ENCODE measurements around the gene TRIM21. TPM values are rescaled to one million over a fixed set of nuclear protein-coding genes. Genes with fewer than 3 reads are reported as not detected.
A peak's percentile ranks its signal among the peaks of the same experiment; 100 is the strongest.
"Not testable (repeated sequence)": the region's sequence is repeated elsewhere in the genome, so short reads cannot be mapped to it uniquely, and the experiment has no call there.

TRIM21 gene
- total RNA-seq, 4 donors from 2014 or later = 7.0 to 12.7 (median 12.3) TPM

GRCh38 chr11:4416816-4417215, 23.3 kb upstream of the TRIM21 start:
- intact Hi-C loops (cut with DNase I; ENCODE audit: low total_unique reads) = no loop called here
- H3K4me3 ChIP-seq (ENCODE audit: low read depth, poor library complexity, severe bottlenecking) = no peak overlapping the region
- TF ChIP-seq POLR2A (IDR thresholded peaks at IDR 0.05) (no peak), CTCF (IDR thresholded peaks at IDR 0.05) (no peak)
- DNase-seq (ENCODE audit: low spot score in 2 of 2) = no peak
- whole genome bisulfite sequencing, 2 donors = 66 to 84% methylated on average over 1 of the region's 1 CpG

- TF ChIP-seq CTCF (IDR thresholded peaks at IDR 0.05) = no peak
- TF ChIP-seq POLR2A (IDR thresholded peaks at IDR 0.05) = no peak
- 56 to 75% methylated on average over 1 of the region's 1 CpG for WGBS, 2 donors
- intact Hi-C loops (cut with DNase I; ENCODE audit: low total_unique reads) = no loop called here
- no peak overlapping the region for H3K4me3 ChIP-seq (ENCODE audit: low read depth, poor library complexity, severe bottlenecking)
- DNase-seq (ENCODE audit: low spot score in 2 of 2) = no peak
Observed at GRCh38 chr11:4416306-4416705, 22.8 kb upstream of the TRIM21 start.

DNA sequence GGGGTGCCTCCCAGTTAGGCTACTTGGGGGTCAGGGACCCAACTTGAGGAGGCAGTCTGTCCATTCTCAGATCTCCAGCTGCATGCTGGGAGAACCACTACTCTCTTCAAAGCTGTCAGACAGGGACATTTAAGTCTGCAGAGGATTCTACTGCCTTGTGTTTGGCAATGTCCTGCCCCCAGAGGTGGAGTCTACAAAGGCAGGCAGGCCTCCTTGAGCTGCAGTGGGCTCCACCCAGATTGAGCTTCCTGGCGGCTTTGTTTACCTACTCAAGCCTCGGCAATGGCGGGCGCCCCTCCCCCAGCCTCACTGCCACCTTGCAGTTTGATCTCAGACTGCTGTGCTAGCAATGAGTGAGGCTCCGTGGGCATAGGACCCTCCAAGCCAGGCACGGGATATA, 12.7 kb upstream of the TRIM21 start:
- intact Hi-C loops (cut with DNase I; ENCODE audit: low total_unique reads); DNase-seq (ENCODE audit: low spot score in 2 of 2); H3K4me3 ChIP-seq (ENCODE audit: low read depth, poor library complexity, severe bottlenecking): not testable (repeated sequence)
- WGBS, 2 donors = 86 to 87% methylated on average over 6 of the region's 6 CpGs

- WGBS, 2 donors = 22 to 27% methylated on average over 11 of the region's 11 CpGs
- intact Hi-C loops (cut with DNase I; ENCODE audit: low total_unique reads) = no loop called here
- peak overlapping the region; percentile 97 for H3K4me3 ChIP-seq (ENCODE audit: low read depth, poor library complexity, severe bottlenecking)
- no peak for TF ChIP-seq POLR2A (IDR thresholded peaks at IDR 0.05)
- DNase-seq (ENCODE audit: low spot score in 2 of 2) = no peak
Observed at GRCh38 chr11:4393858-4394223, 339 bp upstream of the TRIM21 start.

DNA sequence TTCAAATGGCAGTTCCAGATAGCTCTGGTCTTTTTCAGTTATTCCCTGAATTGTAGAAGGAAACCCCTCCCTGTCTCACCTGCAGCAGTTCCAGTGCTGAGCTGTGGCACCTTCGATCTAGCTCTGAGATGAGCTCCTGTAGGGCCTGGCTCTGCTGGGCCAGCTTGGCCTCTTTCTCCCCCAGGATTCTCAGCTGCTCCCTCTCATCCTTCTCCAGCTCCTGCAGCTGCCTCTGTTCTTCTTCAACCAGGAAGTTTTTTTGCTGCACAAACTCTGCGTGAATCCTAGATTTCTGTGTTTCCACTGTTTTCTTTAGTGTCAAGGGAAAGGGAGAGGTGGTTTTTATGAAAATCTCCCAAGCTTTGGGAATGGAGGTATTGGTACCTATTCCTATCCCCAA, 5.3 kb downstream of the TRIM21 start:
- H3K4me3 ChIP-seq (ENCODE audit: low read depth, poor library complexity, severe bottlenecking) = no peak overlapping the region
- DNase-seq (ENCODE audit: low spot score in 2 of 2) = no peak
- TF ChIP-seq CTCF (IDR thresholded peaks at IDR 0.05) = no peak
- TF ChIP-seq POLR2A (IDR thresholded peaks at IDR 0.05) = no peak
- WGBS, 2 donors = 93 to 97% methylated on average over 2 of the region's 2 CpGs
- intact Hi-C loops (cut with DNase I; ENCODE audit: low total_unique reads) = no loop called here

DNA sequence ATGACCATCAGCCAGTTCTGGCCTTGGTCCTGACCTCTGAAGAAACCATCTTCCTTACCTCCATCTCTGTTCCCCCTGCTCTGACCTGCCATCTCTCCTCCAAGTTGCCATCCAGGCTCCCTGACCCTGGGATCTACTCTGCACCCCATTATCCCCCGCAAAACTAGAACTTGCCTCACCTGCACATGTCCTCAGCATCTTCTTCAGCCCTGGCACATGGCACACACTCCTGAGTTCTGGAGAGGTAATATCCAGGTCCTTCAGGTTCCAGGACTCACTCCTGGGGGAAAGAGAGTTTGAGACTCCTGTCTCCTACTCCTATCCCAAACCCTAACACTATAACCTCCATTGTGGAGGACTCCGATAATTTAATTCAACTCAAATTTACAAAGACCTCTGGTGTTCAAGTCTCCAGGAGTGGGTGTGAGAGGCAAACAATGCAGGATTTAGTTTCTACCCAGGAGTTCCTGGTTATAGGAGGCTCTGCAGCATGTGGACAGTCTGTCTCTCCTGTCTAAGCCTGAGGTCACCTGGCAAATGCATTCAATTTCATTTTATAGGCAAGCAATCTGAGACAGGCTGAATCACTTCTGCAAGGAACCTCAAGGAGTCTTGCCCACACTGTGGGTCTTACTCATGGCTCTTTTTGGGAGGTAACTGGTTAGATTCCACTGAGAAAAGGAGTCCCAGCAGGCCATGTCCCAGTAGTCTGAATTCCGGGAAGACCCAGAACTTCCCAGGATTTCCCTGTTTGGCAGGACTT, 7.3 kb downstream of the TRIM21 start:
- WGBS, 2 donors = 98% methylated on average over 3 of the region's 3 CpGs
- DNase-seq (ENCODE audit: low spot score in 2 of 2) = no peak
- intact Hi-C loops (cut with DNase I; ENCODE audit: low total_unique reads) = no loop called here
- TF ChIP-seq CTCF (IDR thresholded peaks at IDR 0.05) = no peak
- no peak for TF ChIP-seq POLR2A (IDR thresholded peaks at IDR 0.05)
- no peak overlapping the region for H3K4me3 ChIP-seq (ENCODE audit: low read depth, poor library complexity, severe bottlenecking)

GRCh38 chr11:4381901-4382300, 11.6 kb downstream of the TRIM21 start:
- 87 to 91% methylated on average over 2 of the region's 2 CpGs for WGBS, 2 donors
- H3K4me3 ChIP-seq (ENCODE audit: low read depth, poor library complexity, severe bottlenecking) = no peak overlapping the region
- DNase-seq (ENCODE audit: low spot score in 2 of 2) = no peak
- no peak for TF ChIP-seq POLR2A (IDR thresholded peaks at IDR 0.05)
- intact Hi-C loops (cut with DNase I; ENCODE audit: low total_unique reads) = no loop called here
